Upper lobe of left lung (tissue), 4 donors: ENCODE data around the gene KYAT1.

Experiments used
- CTCF ChIP-seq, 6 experiments: fragments of 450-650 bp in 4 of 6; fragments of 200-600 bp in 2 of 6; sonication (generic) in 2 of 6; IDR thresholded peaks; one replicate each; pipeline ENCODE4 v1.5.1; 2016 to 2019; ENCODE audit warnings: antibody characterized with exemption in 6 of 6
- EP300 ChIP-seq, 4 donors: sonication (generic); formaldehyde crosslinking; IDR thresholded peaks; one replicate each; pipeline ENCODE4 v1.5.1; 2017; ENCODE audit warnings: antibody characterized with exemption in 4 of 4, control low read depth in 2 of 4
- POLR2A ChIP-seq, 4 donors: fragments of 450-650 bp; IDR thresholded peaks; one replicate each; pipeline ENCODE4 v1.5.1; 2016 to 2017; ENCODE audit warnings: antibody characterized with exemption in 4 of 4, mild to moderate bottlenecking in 2 of 4
- POLR2AphosphoS5 ChIP-seq, 2 donors: sonication (generic); formaldehyde crosslinking; IDR thresholded peaks; one replicate each; pipeline ENCODE4 v1.5.1; 2017; ENCODE audit warnings: antibody characterized with exemption in 2 of 2

GRCh38 chr9:128887914-128888350 lies 6.2 kb upstream of the KYAT1 start:
- peak in 1 of 2 donors; percentile 35 for TF ChIP-seq POLR2AphosphoS5 (IDR thresholded peaks at IDR 0.05)
- no peak for TF ChIP-seq CTCF (IDR thresholded peaks at IDR 0.05)
- no peak for TF ChIP-seq POLR2A (IDR thresholded peaks at IDR 0.05)
- TF ChIP-seq EP300 (IDR thresholded peaks at IDR 0.05) = no peak
